ENCODE results near the gene PKIB.

Gene PKIB

DNA sequence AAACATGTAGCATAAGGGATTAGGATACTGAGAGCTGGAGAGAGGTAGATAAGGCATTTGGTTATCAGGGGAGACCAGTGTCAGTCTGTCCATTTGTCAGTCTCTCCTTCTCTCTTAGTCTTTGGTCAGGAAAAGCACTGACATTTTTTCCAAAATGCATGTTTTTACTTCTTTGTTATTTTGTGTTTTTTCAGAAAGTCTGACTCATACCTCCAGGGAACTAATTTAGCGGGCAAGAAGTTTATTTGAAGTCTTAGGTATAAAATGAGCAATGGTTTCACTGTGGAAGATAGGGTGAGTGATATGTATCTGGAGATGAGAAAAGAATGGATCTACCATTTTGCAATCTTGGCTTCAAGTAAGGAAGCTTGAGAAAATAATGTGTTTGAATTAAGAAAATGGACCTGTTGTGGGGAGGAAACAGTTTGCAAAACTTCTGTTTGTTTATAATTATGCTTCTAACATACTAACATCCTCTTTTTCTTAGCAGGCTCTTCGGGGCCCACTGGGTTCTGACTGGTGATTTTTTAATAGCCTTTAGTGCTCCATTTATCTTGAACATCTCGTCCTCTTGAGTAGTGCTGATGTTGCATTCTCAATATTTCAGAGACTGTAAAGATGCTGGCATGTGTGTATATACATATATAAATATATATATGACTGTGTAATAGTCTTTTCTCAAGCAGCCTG, 102.4 kb downstream of the PKIB start:
- TF ChIP-seq RARB (CRISPR knock-in tag; IDR thresholded peaks at IDR 0.05): no peak
- no peak for ATAC-seq

DNA sequence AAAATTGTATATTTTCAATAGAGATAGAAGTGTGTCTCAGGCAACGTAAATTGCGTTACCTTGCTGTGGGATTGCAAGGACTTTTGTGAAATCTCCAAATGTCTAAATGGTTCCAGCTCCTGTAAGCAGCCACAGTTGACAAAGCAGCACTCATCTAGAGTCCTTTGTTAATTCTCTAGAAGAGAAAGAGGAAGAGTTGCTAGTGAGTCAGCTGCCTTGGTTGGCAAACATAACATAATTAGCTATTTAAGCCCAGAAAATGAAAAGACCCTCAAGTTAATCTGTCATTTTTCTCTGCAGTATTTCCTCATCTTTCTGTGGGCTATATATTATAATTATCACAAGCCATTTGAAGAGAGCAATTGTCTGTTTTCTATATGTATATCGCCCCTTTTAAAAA, 102.9 kb downstream of the PKIB start:
- TF ChIP-seq ZNF8 (CRISPR knock-in tag; IDR thresholded peaks at IDR 0.05) (no peak), ZNF70 (CRISPR knock-in tag; IDR thresholded peaks at IDR 0.05) (no peak), ARNTL (CRISPR knock-in tag; IDR thresholded peaks at IDR 0.05; ENCODE audit: borderline replicate concordance, low read depth) (no peak), ZFP30 (CRISPR knock-in tag; IDR thresholded peaks at IDR 0.05) (no peak), ZC3H10 (CRISPR knock-in tag; IDR thresholded peaks at IDR 0.05) (no peak), ISL1 (CRISPR knock-in tag; IDR thresholded peaks at IDR 0.05) (no peak), CSDC2 (CRISPR knock-in tag; IDR thresholded peaks at IDR 0.05) (no peak), PPARA (CRISPR knock-in tag; IDR thresholded peaks at IDR 0.05; ENCODE audit: borderline replicate concordance) (no peak), OSR1 (CRISPR knock-in tag; IDR thresholded peaks at IDR 0.05) (no peak), TOX (CRISPR knock-in tag; IDR thresholded peaks at IDR 0.05; ENCODE audit: borderline replicate concordance) (no peak), SNAI2 (CRISPR knock-in tag; IDR thresholded peaks at IDR 0.05) (no peak), ESRRG (CRISPR knock-in tag; IDR thresholded peaks at IDR 0.05) (no peak), GLIS3 (CRISPR knock-in tag; IDR thresholded peaks at IDR 0.05) (no peak), RARB (CRISPR knock-in tag; IDR thresholded peaks at IDR 0.05) (no peak)
- TF ChIP-seq, protein P1, sequence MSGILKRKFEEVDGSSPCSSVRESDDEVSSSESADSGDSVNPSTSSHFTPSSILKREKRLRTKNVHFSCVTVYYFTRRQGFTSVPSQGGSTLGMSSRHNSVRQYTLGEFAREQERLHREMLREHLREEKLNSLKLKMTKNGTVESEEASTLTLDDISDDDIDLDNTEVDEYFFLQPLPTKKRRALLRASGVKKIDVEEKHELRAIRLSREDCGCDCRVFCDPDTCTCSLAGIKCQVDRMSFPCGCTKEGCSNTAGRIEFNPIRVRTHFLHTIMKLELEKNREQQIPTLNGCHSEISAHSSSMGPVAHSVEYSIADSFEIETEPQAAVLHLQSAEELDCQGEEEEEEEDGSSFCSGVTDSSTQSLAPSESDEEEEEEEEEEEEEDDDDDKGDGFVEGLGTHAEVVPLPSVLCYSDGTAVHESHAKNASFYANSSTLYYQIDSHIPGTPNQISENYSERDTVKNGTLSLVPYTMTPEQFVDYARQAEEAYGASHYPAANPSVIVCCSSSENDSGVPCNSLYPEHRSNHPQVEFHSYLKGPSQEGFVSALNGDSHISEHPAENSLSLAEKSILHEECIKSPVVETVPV (CRISPR knock-in tag; IDR thresholded peaks at IDR 0.05): no peak
- TF ChIP-seq, protein P2, sequence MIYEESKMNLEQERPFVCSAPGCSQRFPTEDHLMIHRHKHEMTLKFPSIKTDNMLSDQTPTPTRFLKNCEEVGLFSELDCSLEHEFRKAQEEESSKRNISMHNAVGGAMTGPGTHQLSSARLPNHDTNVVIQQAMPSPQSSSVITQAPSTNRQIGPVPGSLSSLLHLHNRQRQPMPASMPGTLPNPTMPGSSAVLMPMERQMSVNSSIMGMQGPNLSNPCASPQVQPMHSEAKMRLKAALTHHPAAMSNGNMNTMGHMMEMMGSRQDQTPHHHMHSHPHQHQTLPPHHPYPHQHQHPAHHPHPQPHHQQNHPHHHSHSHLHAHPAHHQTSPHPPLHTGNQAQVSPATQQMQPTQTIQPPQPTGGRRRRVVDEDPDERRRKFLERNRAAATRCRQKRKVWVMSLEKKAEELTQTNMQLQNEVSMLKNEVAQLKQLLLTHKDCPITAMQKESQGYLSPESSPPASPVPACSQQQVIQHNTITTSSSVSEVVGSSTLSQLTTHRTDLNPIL (CRISPR knock-in tag; IDR thresholded peaks at IDR 0.05; ENCODE audit: low read depth): no peak
- TF ChIP-seq, protein P3, sequence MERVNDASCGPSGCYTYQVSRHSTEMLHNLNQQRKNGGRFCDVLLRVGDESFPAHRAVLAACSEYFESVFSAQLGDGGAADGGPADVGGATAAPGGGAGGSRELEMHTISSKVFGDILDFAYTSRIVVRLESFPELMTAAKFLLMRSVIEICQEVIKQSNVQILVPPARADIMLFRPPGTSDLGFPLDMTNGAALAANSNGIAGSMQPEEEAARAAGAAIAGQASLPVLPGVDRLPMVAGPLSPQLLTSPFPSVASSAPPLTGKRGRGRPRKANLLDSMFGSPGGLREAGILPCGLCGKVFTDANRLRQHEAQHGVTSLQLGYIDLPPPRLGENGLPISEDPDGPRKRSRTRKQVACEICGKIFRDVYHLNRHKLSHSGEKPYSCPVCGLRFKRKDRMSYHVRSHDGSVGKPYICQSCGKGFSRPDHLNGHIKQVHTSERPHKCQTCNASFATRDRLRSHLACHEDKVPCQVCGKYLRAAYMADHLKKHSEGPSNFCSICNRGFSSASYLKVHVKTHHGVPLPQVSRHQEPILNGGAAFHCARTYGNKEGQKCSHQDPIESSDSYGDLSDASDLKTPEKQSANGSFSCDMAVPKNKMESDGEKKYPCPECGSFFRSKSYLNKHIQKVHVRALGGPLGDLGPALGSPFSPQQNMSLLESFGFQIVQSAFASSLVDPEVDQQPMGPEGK (CRISPR knock-in tag; IDR thresholded peaks at IDR 0.05; ENCODE audit: borderline replicate concordance): no peak
- TF ChIP-seq, protein P4, sequence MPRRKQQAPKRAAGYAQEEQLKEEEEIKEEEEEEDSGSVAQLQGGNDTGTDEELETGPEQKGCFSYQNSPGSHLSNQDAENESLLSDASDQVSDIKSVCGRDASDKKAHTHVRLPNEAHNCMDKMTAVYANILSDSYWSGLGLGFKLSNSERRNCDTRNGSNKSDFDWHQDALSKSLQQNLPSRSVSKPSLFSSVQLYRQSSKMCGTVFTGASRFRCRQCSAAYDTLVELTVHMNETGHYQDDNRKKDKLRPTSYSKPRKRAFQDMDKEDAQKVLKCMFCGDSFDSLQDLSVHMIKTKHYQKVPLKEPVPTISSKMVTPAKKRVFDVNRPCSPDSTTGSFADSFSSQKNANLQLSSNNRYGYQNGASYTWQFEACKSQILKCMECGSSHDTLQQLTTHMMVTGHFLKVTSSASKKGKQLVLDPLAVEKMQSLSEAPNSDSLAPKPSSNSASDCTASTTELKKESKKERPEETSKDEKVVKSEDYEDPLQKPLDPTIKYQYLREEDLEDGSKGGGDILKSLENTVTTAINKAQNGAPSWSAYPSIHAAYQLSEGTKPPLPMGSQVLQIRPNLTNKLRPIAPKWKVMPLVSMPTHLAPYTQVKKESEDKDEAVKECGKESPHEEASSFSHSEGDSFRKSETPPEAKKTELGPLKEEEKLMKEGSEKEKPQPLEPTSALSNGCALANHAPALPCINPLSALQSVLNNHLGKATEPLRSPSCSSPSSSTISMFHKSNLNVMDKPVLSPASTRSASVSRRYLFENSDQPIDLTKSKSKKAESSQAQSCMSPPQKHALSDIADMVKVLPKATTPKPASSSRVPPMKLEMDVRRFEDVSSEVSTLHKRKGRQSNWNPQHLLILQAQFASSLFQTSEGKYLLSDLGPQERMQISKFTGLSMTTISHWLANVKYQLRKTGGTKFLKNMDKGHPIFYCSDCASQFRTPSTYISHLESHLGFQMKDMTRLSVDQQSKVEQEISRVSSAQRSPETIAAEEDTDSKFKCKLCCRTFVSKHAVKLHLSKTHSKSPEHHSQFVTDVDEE (CRISPR knock-in tag; IDR thresholded peaks at IDR 0.05): no peak
- ATAC-seq: no peak

DNA sequence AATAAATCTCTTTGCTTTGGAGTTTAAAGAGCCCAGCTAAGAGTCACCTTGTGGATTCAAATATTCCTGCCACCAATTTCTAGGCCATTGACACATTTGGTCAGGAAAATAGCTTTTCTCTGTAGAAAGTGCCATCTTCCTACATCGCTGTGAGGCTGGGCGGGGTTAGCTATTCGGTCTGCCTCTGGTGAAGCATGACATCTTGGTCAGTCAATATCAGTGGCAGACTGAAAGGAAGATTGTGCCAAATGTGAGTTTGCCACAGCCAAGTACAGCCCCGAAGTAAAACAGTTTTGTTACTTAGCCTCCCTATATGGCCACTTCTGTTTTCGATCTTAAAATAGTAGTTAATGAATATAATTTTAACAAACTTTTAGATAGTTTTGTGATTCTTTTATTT, 103.9 kb downstream of the PKIB start:
- no peak for TF ChIP-seq SNAI2 (CRISPR knock-in tag; IDR thresholded peaks at IDR 0.05)
- ATAC-seq: no peak

DNA sequence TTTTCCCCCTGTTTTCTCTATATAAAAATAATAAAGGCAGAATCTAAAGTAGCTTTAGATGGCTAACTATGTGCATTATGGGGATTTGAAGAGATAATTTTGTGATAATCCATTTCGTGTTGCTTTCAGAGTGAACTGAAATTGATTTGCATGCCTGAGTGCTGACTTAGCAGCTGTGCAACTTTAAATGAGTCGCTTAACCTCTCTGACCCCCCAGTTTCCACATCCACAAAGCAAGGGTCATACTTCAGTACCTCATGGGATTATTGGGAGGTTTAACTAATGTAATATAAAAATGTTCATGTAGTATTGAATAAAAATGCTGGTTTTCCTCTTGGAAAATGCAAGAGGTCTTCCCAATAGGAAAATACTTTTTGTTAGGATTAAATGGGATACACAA, 105.5 kb downstream of the PKIB start:
- no peak for ATAC-seq

More for the DNA sequence above, 105.5 kb downstream of the PKIB start:
- TF ChIP-seq ZFP30 (CRISPR knock-in tag; IDR thresholded peaks at IDR 0.05): no peak
- TF ChIP-seq, protein P1 (CRISPR knock-in tag; IDR thresholded peaks at IDR 0.05): no peak
- no peak for TF ChIP-seq ARNTL (CRISPR knock-in tag; IDR thresholded peaks at IDR 0.05; ENCODE audit: borderline replicate concordance, low read depth)
- TF ChIP-seq, protein P4 (CRISPR knock-in tag; IDR thresholded peaks at IDR 0.05): no peak
- TF ChIP-seq, protein P5, sequence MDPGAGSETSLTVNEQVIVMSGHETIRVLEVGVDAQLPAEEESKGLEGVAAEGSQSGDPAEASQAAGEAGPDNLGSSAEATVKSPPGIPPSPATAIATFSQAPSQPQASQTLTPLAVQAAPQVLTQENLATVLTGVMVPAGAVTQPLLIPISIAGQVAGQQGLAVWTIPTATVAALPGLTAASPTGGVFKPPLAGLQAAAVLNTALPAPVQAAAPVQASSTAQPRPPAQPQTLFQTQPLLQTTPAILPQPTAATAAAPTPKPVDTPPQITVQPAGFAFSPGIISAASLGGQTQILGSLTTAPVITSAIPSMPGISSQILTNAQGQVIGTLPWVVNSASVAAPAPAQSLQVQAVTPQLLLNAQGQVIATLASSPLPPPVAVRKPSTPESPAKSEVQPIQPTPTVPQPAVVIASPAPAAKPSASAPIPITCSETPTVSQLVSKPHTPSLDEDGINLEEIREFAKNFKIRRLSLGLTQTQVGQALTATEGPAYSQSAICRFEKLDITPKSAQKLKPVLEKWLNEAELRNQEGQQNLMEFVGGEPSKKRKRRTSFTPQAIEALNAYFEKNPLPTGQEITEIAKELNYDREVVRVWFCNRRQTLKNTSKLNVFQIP (CRISPR knock-in tag; IDR thresholded peaks at IDR 0.05; ENCODE audit: borderline replicate concordance, low read depth): no peak
- TF ChIP-seq TCF4 (CRISPR knock-in tag; IDR thresholded peaks at IDR 0.05; ENCODE audit: borderline replicate concordance): no peak
- no peak for TF ChIP-seq SNAI2 (CRISPR knock-in tag; IDR thresholded peaks at IDR 0.05)
